ENCODE measurements around the gene PITPNC1.

DNA sequence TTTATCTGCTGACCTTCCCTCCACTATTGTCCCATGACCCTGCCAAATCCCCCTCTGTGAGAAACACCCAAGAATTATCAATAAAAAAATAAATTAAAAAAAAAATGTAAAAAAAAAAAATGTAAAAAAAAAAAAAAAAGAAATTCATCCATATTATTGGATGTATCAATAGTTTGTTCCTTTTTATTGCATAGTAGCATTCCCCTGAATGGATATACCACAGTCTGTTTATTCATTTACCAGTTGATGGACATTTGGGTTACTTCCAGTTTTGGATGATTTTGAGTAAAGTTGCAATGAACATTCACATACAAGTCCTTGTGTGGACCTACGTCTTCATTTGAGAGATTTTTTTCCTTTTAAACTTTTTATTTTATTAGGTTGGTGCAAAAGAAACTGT is 94.0 kb downstream of the PITPNC1 start:
- TF ChIP-seq CTCF (IDR thresholded peaks at IDR 0.05) (no peak), POLR2A (IDR thresholded peaks at IDR 0.05; ENCODE audit: low read depth) (no peak), POLR2AphosphoS5 (IDR thresholded peaks at IDR 0.05) (no peak)

Data from esophagus muscularis mucosa (tissue), 3 donors.